ENCODE results near the gene DDX47.

DDX47 gene

GRCh38 chr12:12823811-12824210 lies 10.7 kb downstream of the DDX47 start:
- no peak for TF ChIP-seq RARB (CRISPR knock-in tag; IDR thresholded peaks at IDR 0.05)
- no peak for ATAC-seq

- TF ChIP-seq ZNF8 (CRISPR knock-in tag; IDR thresholded peaks at IDR 0.05) (no peak), ZC3H10 (CRISPR knock-in tag; IDR thresholded peaks at IDR 0.05) (no peak), RARB (CRISPR knock-in tag; IDR thresholded peaks at IDR 0.05) (no peak), PATZ1 (CRISPR knock-in tag; IDR thresholded peaks at IDR 0.05; ENCODE audit: borderline replicate concordance) (no peak), TOX (CRISPR knock-in tag; IDR thresholded peaks at IDR 0.05; ENCODE audit: borderline replicate concordance) (no peak), CREB5 (CRISPR knock-in tag; IDR thresholded peaks at IDR 0.05; ENCODE audit: low read depth) (no peak), ZNF70 (CRISPR knock-in tag; IDR thresholded peaks at IDR 0.05) (no peak), BACH2 (CRISPR knock-in tag; IDR thresholded peaks at IDR 0.05; ENCODE audit: borderline replicate concordance) (no peak), GLIS3 (CRISPR knock-in tag; IDR thresholded peaks at IDR 0.05) (no peak), ZFP30 (CRISPR knock-in tag; IDR thresholded peaks at IDR 0.05) (no peak), ARNTL (CRISPR knock-in tag; IDR thresholded peaks at IDR 0.05; ENCODE audit: borderline replicate concordance, low read depth) (no peak), POU6F1 (CRISPR knock-in tag; IDR thresholded peaks at IDR 0.05; ENCODE audit: borderline replicate concordance, low read depth) (no peak), OSR1 (CRISPR knock-in tag; IDR thresholded peaks at IDR 0.05) (no peak), ZNF565 (CRISPR knock-in tag; conservative IDR thresholded peaks at IDR 0.05; ENCODE audit: low read depth) (no peak), ZFP3 (CRISPR knock-in tag; IDR thresholded peaks at IDR 0.05) (no peak), ESRRG (CRISPR knock-in tag; IDR thresholded peaks at IDR 0.05) (no peak), ISL1 (CRISPR knock-in tag; IDR thresholded peaks at IDR 0.05) (no peak)
- TF ChIP-seq, protein P1, sequence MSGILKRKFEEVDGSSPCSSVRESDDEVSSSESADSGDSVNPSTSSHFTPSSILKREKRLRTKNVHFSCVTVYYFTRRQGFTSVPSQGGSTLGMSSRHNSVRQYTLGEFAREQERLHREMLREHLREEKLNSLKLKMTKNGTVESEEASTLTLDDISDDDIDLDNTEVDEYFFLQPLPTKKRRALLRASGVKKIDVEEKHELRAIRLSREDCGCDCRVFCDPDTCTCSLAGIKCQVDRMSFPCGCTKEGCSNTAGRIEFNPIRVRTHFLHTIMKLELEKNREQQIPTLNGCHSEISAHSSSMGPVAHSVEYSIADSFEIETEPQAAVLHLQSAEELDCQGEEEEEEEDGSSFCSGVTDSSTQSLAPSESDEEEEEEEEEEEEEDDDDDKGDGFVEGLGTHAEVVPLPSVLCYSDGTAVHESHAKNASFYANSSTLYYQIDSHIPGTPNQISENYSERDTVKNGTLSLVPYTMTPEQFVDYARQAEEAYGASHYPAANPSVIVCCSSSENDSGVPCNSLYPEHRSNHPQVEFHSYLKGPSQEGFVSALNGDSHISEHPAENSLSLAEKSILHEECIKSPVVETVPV (CRISPR knock-in tag; IDR thresholded peaks at IDR 0.05), result no peak
- TF ChIP-seq, protein P2, sequence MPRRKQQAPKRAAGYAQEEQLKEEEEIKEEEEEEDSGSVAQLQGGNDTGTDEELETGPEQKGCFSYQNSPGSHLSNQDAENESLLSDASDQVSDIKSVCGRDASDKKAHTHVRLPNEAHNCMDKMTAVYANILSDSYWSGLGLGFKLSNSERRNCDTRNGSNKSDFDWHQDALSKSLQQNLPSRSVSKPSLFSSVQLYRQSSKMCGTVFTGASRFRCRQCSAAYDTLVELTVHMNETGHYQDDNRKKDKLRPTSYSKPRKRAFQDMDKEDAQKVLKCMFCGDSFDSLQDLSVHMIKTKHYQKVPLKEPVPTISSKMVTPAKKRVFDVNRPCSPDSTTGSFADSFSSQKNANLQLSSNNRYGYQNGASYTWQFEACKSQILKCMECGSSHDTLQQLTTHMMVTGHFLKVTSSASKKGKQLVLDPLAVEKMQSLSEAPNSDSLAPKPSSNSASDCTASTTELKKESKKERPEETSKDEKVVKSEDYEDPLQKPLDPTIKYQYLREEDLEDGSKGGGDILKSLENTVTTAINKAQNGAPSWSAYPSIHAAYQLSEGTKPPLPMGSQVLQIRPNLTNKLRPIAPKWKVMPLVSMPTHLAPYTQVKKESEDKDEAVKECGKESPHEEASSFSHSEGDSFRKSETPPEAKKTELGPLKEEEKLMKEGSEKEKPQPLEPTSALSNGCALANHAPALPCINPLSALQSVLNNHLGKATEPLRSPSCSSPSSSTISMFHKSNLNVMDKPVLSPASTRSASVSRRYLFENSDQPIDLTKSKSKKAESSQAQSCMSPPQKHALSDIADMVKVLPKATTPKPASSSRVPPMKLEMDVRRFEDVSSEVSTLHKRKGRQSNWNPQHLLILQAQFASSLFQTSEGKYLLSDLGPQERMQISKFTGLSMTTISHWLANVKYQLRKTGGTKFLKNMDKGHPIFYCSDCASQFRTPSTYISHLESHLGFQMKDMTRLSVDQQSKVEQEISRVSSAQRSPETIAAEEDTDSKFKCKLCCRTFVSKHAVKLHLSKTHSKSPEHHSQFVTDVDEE (CRISPR knock-in tag; IDR thresholded peaks at IDR 0.05), result no peak
- peak; percentile 18; the same call in 2 of the 3 replicates for ATAC-seq
Measured at GRCh38 chr12:12835378-12836146, 22.4 kb downstream of the DDX47 start.

DNA sequence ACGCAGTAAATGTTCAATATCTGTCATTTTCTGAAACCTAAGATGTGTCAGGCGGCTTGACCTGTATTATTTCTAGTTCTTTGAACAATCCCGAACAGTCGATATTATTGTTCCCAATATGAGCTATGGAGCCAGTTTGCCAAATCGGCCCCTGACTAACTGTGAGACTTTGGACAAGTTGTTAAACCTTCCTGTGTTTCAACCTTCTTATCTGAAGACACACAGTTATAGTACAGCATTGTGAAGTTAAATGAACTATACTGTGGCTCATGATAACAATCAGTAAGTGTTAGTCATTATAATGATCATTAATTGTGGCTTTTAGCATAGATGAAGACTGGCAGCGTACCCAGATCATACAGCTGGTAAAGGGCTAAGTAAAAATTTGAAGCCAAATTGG lies 23.4 kb downstream of the DDX47 start:
- TF ChIP-seq CSDC2 (CRISPR knock-in tag; IDR thresholded peaks at IDR 0.05) (no peak), ARNTL (CRISPR knock-in tag; IDR thresholded peaks at IDR 0.05; ENCODE audit: borderline replicate concordance, low read depth) (no peak), ESRRG (CRISPR knock-in tag; IDR thresholded peaks at IDR 0.05) (no peak)
- ATAC-seq, result no peak
